Liver (tissue), 9 donors: ENCODE data around the gene AGGF1. TPM values are rescaled to one million over a fixed set of nuclear protein-coding genes. Genes with fewer than 3 reads are reported as not detected.

Experiments used
- DNase-seq: peaks from one replicate; pipeline ENCODE4 v3.0.0-alpha.2; 2017; ENCODE audit warnings: low spot score
- H3K27ac ChIP-seq, 2 donors: one replicate each; pipeline ENCODE4 v1.7.0; 2013; ENCODE audit warnings: inconsistent platforms in 2 of 2, low read length in 2 of 2, control low read depth in 1 of 2, low read depth in 1 of 2, mild to moderate bottlenecking in 1 of 2
- H3K27me3 ChIP-seq, 4 donors: one replicate each; pipeline versions ENCODE4 v1.6.1 to v1.7.0; 2013; ENCODE audit warnings: low read length in 3 of 4, inconsistent platforms in 1 of 4, mild to moderate bottlenecking in 1 of 4, moderate library complexity in 1 of 4; ENCODE audit not compliant: control insufficient read depth in 4 of 4, insufficient read depth in 4 of 4
- H3K36me3 ChIP-seq, 4 donors: one replicate each; pipeline versions ENCODE4 v1.6.1 to v1.7.0; 2013; ENCODE audit warnings: low read length in 3 of 4, mild to moderate bottlenecking in 3 of 4, low read depth in 1 of 4, moderate library complexity in 1 of 4; ENCODE audit not compliant: control insufficient read depth in 4 of 4, insufficient read depth in 3 of 4
- H3K4me1 ChIP-seq, 4 donors: one replicate each; pipeline versions ENCODE4 v1.6.1 to v1.7.0; 2013; ENCODE audit warnings: low read length in 3 of 4, mild to moderate bottlenecking in 3 of 4, moderate library complexity in 1 of 4; ENCODE audit not compliant: control insufficient read depth in 4 of 4, insufficient read depth in 4 of 4
- H3K4me3 ChIP-seq, 3 donors: one replicate each; pipeline versions ENCODE4 v1.6.1 to v1.7.0; 2013; ENCODE audit warnings: low read length in 3 of 3, control low read depth in 1 of 3, low read depth in 1 of 3, mild to moderate bottlenecking in 1 of 3
- H3K9ac ChIP-seq, 2 donors: one replicate each; pipeline ENCODE4 v1.7.0; 2013; ENCODE audit warnings: low read length in 2 of 2, mild to moderate bottlenecking in 2 of 2, moderate library complexity in 2 of 2, control low read depth in 1 of 2, low read depth in 1 of 2
- H3K9me3 ChIP-seq, 4 donors: one replicate each; pipeline versions ENCODE4 v1.6.1 to v1.7.0; 2013; ENCODE audit warnings: low read length in 3 of 4; ENCODE audit not compliant: control insufficient read depth in 4 of 4
- ATF3 ChIP-seq: IDR thresholded peaks from 2 replicates; pipeline ENCODE4 v1.6.1; 2016; ENCODE audit warnings: antibody characterized with exemption
- EGR1 ChIP-seq, 2 donors: IDR thresholded peaks; 2 replicates each; pipeline ENCODE4 v1.6.1; 2016 to 2018; ENCODE audit warnings: antibody characterized with exemption in 2 of 2, low read depth in 2 of 2
- FOXA1 ChIP-seq: IDR thresholded peaks from 2 replicates; pipeline ENCODE4 v1.6.1; 2016; ENCODE audit warnings: antibody characterized with exemption
- GABPA ChIP-seq, 2 donors: IDR thresholded peaks in 1 of 2; conservative IDR thresholded peaks in 1 of 2; 2 replicates each; pipeline ENCODE4 v1.6.1; 2016; ENCODE audit warnings: antibody characterized with exemption in 2 of 2, mild to moderate bottlenecking in 1 of 2, moderate library complexity in 1 of 2
- HNF4A ChIP-seq, 2 donors: conservative IDR thresholded peaks; 2 replicates each; pipeline ENCODE4 v1.6.1; 2016; ENCODE audit warnings: antibody characterized with exemption in 2 of 2, mild to moderate bottlenecking in 2 of 2
- HNF4G ChIP-seq: IDR thresholded peaks from 2 replicates; pipeline ENCODE4 v1.6.1; 2016; ENCODE audit warnings: antibody characterized with exemption
- JUND ChIP-seq, 2 donors: IDR thresholded peaks; 2 replicates each; pipeline ENCODE4 v1.6.1; 2016; ENCODE audit warnings: antibody characterized with exemption in 2 of 2
- NR2F2 ChIP-seq: IDR thresholded peaks from 2 replicates; pipeline ENCODE4 v1.6.1; 2016; ENCODE audit warnings: antibody characterized with exemption
- RAD21 ChIP-seq, 2 donors: IDR thresholded peaks; 2 replicates each; pipeline ENCODE4 v1.6.1; 2016; ENCODE audit warnings: antibody characterized with exemption in 2 of 2, mild to moderate bottlenecking in 2 of 2
- RXRA ChIP-seq, 2 donors: IDR thresholded peaks; 2 replicates each; pipeline ENCODE4 v1.6.1; 2017 to 2018; ENCODE audit warnings: antibody characterized with exemption in 2 of 2, mild to moderate bottlenecking in 1 of 2
- SP1 ChIP-seq: IDR thresholded peaks from 2 replicates; pipeline ENCODE4 v1.6.1; 2018; ENCODE audit warnings: antibody characterized with exemption, mild to moderate bottlenecking
- TAF1 ChIP-seq: conservative IDR thresholded peaks from 2 replicates; pipeline ENCODE4 v1.6.1; 2016; ENCODE audit warnings: antibody characterized with exemption, mild to moderate bottlenecking
- YY1 ChIP-seq: IDR thresholded peaks from 2 replicates; pipeline ENCODE4 v1.6.1; 2016; ENCODE audit warnings: antibody characterized with exemption, mild to moderate bottlenecking
- WGBS: extraction: QIAGEN DNeasy Blood & Tissue Kit; methylation state at CpG from one replicate; pipeline ENCODE4 v1.1.7; 2013; 5-methylcytosine and 5-hydroxymethylcytosine counted together
- polyA plus RNA-seq, 2 donors: library from polyadenylated mRNA; stranded (reverse) in 1 of 2; unstranded in 1 of 2; fragments of 200-250 nt in 1 of 2; fragments of >200 nt in 1 of 2; fragmentation: Nextera tagmentation in 1 of 2; extraction: Ambion mirVana in 1 of 2; gene quantifications; one replicate each; pipeline versions ENCODE4 v1.2.1 to v1.2.3, GENCODE V29; 2013 to 2015
- total RNA-seq, 2 donors: library from RNA; depleted of rRNA; stranded (reverse); fragments of >200 nt; gene quantifications; one replicate each; pipeline ENCODE4 v1.2.3, GENCODE V29; 2014
- TF ChIP-seq, protein P1 (sequence below): IDR thresholded peaks from 2 replicates; pipeline ENCODE4 v1.6.1; 2016; ENCODE audit warnings: antibody characterized with exemption, mild to moderate bottlenecking
- TF ChIP-seq, protein P2 (sequence below): fragments of 150-350 bp; IDR thresholded peaks from 2 replicates; pipeline ENCODE4 v1.5.1; 2017; ENCODE audit warnings: improper control_type of control experiment, low read depth, low read length; ENCODE audit not compliant: missing input control
- TF ChIP-seq, protein P3 (sequence below): IDR thresholded peaks from 2 replicates; pipeline ENCODE4 v1.6.1; 2016; ENCODE audit warnings: antibody characterized with exemption
- donor health status: healthy.
- donor health status: healthy.
- donor health status: healthy.
- donor health status: healthy.
- donor health status: healthy.

The AGGF1 gene
- total and polyA plus RNA-seq, 4 donors = 7.2 to 16.7 (median 15.1) TPM

GRCh38 chr5:77074745-77075144, 44.5 kb downstream of the AGGF1 start:
- Histone ChIP-seq H3K4me3 (no peak overlapping the region), H3K27ac (no peak overlapping the region), H3K9me3 (no peaks in the 10 kb centered on the region), H3K4me1 (peaks cover 0 to 6% (median 0%) of the 10 kb centered on the region in 4 donors), H3K36me3 (peaks cover 0 to 6% (median 5%) of the 10 kb centered on the region in 4 donors), H3K27me3 (no peaks in the 10 kb centered on the region), H3K9ac (no peak overlapping the region)
- TF ChIP-seq GABPA (IDR thresholded peaks at IDR 0.05 in 1 of 2, conservative IDR thresholded peaks at IDR 0.05 in 1 of 2) = no peak
- TF ChIP-seq TAF1 = no peak
- no peak for TF ChIP-seq SP1
- no peak for TF ChIP-seq FOXA1
- no peak for TF ChIP-seq YY1
- TF ChIP-seq NR2F2 = no peak
- no peak for TF ChIP-seq RAD21 (IDR thresholded peaks at IDR 0.05)
- no peak for DNase-seq
- 96% methylated on average over 4 of the region's 4 CpGs for WGBS

- 43% methylated on average over 105 of the region's 105 CpGs for WGBS
Observed at GRCh38 chr5:77076961-77077828, 47.0 kb downstream of the AGGF1 start.

GRCh38 chr5:77077829-77078176, 47.6 kb downstream of the AGGF1 start:
- no peaks in the 10 kb centered on the region for H3K9me3 ChIP-seq
- H3K36me3 ChIP-seq = peaks cover 0 to 6% (median 2%) of the 10 kb centered on the region in 4 donors
- H3K4me1 ChIP-seq = peaks cover 0 to 11% (median 3%) of the 10 kb centered on the region in 4 donors
- H3K27me3 ChIP-seq = no peaks in the 10 kb centered on the region
- peak overlapping the region in 1 of 3 donors; percentile 58 for H3K4me3 ChIP-seq
- DNase-seq = no peak
- WGBS = 62% methylated on average over 12 of the region's 12 CpGs
- no peak overlapping the region for H3K9ac ChIP-seq
- TF ChIP-seq HNF4G (no peak), RXRA (IDR thresholded peaks at IDR 0.05) (no peak), ATF3 (no peak), GABPA (IDR thresholded peaks at IDR 0.05 in 1 of 2, conservative IDR thresholded peaks at IDR 0.05 in 1 of 2) (no peak), JUND (IDR thresholded peaks at IDR 0.05) (no peak), EGR1 (IDR thresholded peaks at IDR 0.05; ENCODE audit: low read depth in 2 of 2) (no peak), YY1 (no peak)
- TF ChIP-seq, protein P1, sequence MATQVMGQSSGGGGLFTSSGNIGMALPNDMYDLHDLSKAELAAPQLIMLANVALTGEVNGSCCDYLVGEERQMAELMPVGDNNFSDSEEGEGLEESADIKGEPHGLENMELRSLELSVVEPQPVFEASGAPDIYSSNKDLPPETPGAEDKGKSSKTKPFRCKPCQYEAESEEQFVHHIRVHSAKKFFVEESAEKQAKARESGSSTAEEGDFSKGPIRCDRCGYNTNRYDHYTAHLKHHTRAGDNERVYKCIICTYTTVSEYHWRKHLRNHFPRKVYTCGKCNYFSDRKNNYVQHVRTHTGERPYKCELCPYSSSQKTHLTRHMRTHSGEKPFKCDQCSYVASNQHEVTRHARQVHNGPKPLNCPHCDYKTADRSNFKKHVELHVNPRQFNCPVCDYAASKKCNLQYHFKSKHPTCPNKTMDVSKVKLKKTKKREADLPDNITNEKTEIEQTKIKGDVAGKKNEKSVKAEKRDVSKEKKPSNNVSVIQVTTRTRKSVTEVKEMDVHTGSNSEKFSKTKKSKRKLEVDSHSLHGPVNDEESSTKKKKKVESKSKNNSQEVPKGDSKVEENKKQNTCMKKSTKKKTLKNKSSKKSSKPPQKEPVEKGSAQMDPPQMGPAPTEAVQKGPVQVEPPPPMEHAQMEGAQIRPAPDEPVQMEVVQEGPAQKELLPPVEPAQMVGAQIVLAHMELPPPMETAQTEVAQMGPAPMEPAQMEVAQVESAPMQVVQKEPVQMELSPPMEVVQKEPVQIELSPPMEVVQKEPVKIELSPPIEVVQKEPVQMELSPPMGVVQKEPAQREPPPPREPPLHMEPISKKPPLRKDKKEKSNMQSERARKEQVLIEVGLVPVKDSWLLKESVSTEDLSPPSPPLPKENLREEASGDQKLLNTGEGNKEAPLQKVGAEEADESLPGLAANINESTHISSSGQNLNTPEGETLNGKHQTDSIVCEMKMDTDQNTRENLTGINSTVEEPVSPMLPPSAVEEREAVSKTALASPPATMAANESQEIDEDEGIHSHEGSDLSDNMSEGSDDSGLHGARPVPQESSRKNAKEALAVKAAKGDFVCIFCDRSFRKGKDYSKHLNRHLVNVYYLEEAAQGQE = no peak
- TF ChIP-seq, protein P2, sequence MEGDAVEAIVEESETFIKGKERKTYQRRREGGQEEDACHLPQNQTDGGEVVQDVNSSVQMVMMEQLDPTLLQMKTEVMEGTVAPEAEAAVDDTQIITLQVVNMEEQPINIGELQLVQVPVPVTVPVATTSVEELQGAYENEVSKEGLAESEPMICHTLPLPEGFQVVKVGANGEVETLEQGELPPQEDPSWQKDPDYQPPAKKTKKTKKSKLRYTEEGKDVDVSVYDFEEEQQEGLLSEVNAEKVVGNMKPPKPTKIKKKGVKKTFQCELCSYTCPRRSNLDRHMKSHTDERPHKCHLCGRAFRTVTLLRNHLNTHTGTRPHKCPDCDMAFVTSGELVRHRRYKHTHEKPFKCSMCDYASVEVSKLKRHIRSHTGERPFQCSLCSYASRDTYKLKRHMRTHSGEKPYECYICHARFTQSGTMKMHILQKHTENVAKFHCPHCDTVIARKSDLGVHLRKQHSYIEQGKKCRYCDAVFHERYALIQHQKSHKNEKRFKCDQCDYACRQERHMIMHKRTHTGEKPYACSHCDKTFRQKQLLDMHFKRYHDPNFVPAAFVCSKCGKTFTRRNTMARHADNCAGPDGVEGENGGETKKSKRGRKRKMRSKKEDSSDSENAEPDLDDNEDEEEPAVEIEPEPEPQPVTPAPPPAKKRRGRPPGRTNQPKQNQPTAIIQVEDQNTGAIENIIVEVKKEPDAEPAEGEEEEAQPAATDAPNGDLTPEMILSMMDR = no peak
- TF ChIP-seq, protein P3, sequence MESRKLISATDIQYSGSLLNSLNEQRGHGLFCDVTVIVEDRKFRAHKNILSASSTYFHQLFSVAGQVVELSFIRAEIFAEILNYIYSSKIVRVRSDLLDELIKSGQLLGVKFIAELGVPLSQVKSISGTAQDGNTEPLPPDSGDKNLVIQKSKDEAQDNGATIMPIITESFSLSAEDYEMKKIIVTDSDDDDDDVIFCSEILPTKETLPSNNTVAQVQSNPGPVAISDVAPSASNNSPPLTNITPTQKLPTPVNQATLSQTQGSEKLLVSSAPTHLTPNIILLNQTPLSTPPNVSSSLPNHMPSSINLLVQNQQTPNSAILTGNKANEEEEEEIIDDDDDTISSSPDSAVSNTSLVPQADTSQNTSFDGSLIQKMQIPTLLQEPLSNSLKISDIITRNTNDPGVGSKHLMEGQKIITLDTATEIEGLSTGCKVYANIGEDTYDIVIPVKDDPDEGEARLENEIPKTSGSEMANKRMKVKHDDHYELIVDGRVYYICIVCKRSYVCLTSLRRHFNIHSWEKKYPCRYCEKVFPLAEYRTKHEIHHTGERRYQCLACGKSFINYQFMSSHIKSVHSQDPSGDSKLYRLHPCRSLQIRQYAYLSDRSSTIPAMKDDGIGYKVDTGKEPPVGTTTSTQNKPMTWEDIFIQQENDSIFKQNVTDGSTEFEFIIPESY = no peak
- H3K27ac ChIP-seq = no peak overlapping the region

More at GRCh38 chr5:77076961-77077828, 47.0 kb downstream of the AGGF1 start:
- TF ChIP-seq RAD21 (IDR thresholded peaks at IDR 0.05) (peak in 1 of 2 donors; percentile 31), HNF4A (conservative IDR thresholded peaks at IDR 0.05) (no peak)
- TF ChIP-seq, protein P2 = peak; percentile 48
- Histone ChIP-seq H3K36me3 (peaks cover 0 to 6% (median 2%) of the 10 kb centered on the region in 4 donors), H3K9me3 (no peaks in the 10 kb centered on the region), H3K4me1 (peaks cover 0 to 11% (median 3%) of the 10 kb centered on the region in 4 donors), H3K4me3 (peak overlapping the region in 2 of 3 donors; percentile 15 to 58), H3K9ac (no peak overlapping the region), H3K27me3 (no peaks in the 10 kb centered on the region), H3K27ac (peak overlapping the region; percentile 5 to 41)
- peak; percentile 85 for DNase-seq
